Measurements from ENCODE around the gene SBF2.

SBF2 gene

DNA sequence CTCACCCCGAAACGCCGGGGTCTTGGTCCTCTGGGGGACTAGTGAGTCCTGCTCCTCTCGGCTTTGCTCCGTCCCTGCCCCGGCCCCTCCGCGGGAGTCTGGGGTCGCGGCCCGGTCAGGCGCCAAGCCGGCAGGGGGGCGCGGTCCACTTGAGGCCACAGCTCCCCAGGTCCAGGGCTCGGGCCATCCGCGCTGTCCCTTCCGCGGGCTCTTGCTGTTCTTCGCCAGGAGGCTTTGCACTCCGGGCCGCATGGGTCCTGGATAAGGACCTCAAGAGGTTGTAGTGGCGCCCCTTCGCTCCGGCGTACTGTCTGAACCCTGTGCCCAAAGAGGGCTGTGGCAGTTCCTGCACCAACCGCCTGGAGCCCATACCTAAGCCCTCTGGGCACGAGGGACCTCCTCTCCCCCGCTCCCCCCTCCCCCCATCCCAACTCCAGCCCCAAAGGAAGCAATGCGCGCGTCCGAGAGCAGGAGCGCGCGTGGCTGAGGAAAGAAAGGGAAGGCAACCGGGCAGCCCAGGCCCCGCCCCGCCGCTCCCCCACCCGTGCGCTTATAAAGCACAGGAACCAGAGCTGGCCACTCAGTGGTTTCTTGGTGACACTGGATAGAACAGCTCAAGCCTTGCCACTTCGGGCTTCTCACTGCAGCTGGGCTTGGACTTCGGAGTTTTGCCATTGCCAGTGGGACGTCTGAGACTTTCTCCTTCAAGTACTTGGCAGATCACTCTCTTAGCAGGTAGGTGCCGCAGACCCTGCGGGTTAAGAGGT lies 10.7 kb upstream of the SBF2 start, which contains the start of gene ADM:
TSS of gene ADM (plus strand) at position 579 of the 767 bp plus-strand sequence. CDS start 628 bp downstream, outside the sequence.
- peak within 1 kb of the TSS; percentile 98 for H3K4me3 ChIP-seq (ENCODE audit: low read length)
- H3K9ac ChIP-seq (ENCODE audit: low read length) = peak within 1 kb of the TSS; percentile 84
- peaks cover 36% of the 10 kb centered on the region for H3K27me3 ChIP-seq (ENCODE audit: control insufficient read depth, insufficient read depth, low read length)
- H3K9me3 ChIP-seq (ENCODE audit: control insufficient read depth, low read length) = no peaks in the 10 kb centered on the region
- peaks cover 61% of the 10 kb centered on the region for H3K4me1 ChIP-seq (ENCODE audit: control insufficient read depth, insufficient read depth, low read length)
- H3K36me3 ChIP-seq (ENCODE audit: control insufficient read depth, insufficient read depth, low read length) = no peaks in the 10 kb centered on the region

DNA sequence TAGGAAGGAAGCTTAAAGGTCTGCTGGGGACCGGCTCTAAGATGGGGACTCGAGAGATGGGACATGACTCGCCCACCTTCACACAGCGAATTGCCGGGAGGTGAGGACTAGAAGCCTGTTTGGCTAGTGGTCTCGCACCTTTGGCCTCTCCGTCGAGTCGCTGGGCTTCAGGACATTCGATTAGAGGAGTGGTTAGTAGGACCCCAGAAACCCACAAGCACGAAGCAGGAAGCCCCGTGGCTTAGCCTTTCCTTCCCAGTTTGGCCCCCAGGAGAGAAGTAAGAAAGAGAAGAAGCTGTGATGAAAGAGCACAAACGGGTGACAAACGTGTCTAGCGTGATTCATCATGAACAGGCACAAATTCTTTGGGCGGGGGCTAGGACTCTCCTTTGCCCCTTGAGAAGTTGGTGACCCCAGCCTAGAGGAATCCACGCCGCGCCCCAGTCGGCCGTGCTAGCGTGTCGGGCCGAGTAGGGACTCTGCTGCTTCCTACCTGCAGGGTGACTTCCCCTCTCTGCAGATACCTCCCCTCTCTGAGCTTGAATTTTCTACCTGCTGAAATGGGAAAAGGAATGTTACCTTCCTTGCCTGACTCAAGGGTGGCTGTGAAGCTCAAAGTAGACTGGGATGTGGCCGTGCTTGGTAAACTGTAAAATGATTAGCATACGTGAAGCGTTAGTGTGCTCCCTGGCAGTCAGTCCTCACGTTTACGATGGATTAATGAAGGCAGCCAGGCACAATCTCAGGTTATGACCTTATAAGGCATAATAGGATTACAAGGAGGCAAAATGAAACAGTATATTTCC lies 9.7 kb upstream of the SBF2 start:
- H3K36me3 ChIP-seq (ENCODE audit: control insufficient read depth, insufficient read depth, low read length) = no peaks in the 10 kb centered on the region
- peaks cover 36% of the 10 kb centered on the region for H3K27me3 ChIP-seq (ENCODE audit: control insufficient read depth, insufficient read depth, low read length)
- H3K4me1 ChIP-seq (ENCODE audit: control insufficient read depth, insufficient read depth, low read length) = peaks cover 52% of the 10 kb centered on the region
- H3K9me3 ChIP-seq (ENCODE audit: control insufficient read depth, low read length) = no peaks in the 10 kb centered on the region
- peak overlapping the region; percentile 98 for H3K4me3 ChIP-seq (ENCODE audit: low read length)
- peak overlapping the region; percentile 84 for H3K9ac ChIP-seq (ENCODE audit: low read length)

DNA sequence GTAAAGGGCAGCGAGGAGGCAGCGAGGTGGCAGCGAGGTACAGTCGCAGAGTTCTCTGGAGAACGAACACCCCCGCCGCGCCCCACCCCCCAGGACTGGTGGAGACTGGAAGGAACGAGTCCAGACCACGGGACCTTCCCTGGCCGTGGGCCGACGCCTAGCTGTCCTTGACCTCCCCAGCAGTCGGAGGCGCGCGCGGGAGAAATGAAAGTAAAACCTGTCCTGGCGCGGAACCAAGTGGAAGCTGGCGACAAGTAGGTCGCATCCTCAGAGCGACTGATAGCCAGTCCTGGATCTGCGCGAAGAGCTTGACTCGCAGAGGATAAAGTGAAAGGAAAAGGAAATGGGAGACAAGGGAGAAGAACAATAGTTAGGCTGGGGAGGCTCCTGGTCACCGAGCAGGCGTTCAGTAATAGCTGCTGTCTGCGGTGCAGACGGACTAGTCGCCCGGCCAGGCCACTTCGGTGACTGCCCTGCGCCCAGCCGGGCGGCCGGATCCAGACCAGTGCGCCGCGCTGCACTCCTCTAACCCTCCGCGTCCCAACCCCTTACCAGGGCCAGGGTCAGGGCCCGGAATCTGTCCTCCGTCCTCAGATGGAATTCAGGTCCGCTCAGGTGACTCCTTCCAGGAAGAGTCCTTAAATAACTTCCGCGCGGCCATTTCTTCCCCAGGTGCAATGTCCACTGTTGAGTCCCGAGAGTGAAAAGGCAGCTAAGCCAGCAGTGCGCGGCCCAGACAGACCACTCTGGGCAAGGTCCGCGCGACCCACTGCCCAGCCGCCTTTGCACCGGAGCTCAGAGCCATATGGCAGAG lies 8.9 kb upstream of the SBF2 start:
- Histone ChIP-seq H3K27me3 (ENCODE audit: control insufficient read depth, insufficient read depth, low read length) (peaks cover 29% of the 10 kb centered on the region), H3K4me3 (ENCODE audit: low read length) (peak overlapping the region; percentile 98), H3K36me3 (ENCODE audit: control insufficient read depth, insufficient read depth, low read length) (no peaks in the 10 kb centered on the region), H3K9ac (ENCODE audit: low read length) (peak overlapping the region; percentile 84), H3K9me3 (ENCODE audit: control insufficient read depth, low read length) (no peaks in the 10 kb centered on the region), H3K4me1 (ENCODE audit: control insufficient read depth, insufficient read depth, low read length) (peaks cover 45% of the 10 kb centered on the region)

DNA sequence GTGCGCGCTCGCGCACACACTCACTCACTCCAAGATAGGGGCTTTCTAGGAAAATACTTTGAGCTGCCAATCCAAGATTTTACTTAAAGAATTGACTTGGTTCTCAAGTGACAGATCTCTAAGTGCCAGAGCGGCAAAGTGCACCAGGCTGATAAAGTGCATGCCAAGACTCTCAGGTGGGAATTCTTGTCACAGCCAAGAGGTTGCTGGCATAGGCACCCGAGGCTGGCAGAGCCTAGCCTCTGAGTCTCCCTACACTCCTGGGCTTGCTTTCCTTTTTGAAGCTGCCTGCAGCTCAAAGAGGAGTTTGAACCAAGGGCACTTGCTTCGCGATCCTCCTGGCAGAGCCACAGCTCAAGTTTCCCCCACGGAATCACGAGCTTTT lies 8.3 kb upstream of the SBF2 start:
- H3K36me3 ChIP-seq (ENCODE audit: control insufficient read depth, insufficient read depth, low read length) = no peaks in the 10 kb centered on the region
- H3K27me3 ChIP-seq (ENCODE audit: control insufficient read depth, insufficient read depth, low read length) = peaks cover 25% of the 10 kb centered on the region
- H3K9ac ChIP-seq (ENCODE audit: low read length) = peak overlapping the region; percentile 84
- H3K4me1 ChIP-seq (ENCODE audit: control insufficient read depth, insufficient read depth, low read length) = peaks cover 41% of the 10 kb centered on the region
- H3K4me3 ChIP-seq (ENCODE audit: low read length) = peak overlapping the region; percentile 98
- no peaks in the 10 kb centered on the region for H3K9me3 ChIP-seq (ENCODE audit: control insufficient read depth, low read length)

DNA sequence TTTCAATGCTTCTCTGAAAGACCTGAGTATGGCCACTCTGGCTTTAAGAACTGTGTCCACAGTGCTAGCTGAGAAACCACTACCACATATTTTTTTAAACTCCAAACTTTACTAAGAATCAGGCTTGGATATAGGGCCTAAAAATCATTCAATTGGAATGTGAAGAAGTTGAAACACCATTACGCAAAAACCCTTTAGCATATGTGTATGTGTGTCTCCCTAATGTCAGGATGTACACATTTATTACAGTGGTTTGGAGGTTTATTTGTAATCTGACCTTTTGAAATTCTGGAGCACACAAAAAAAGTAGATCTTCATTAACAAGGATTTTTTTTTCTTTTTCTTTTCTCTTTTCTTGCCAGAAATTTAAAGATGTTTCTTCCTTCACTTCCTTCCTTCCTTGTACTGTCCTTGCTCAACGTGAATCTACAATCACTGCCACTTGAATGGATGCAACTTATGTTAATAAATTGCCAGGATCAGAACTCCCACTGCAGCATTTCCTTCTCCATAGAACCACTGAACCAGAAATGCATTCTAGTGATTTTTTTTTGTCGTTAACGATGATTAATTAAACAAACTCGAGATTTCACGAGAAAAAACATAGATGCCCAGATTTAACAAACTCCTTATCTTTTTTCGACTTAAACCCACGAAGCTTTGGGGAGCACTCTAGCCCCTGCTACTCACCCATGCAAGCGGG lies 7.8 kb upstream of the SBF2 start:
- Histone ChIP-seq H3K9me3 (ENCODE audit: control insufficient read depth, low read length) (no peaks in the 10 kb centered on the region), H3K36me3 (ENCODE audit: control insufficient read depth, insufficient read depth, low read length) (no peaks in the 10 kb centered on the region), H3K4me1 (ENCODE audit: control insufficient read depth, insufficient read depth, low read length) (peaks cover 37% of the 10 kb centered on the region), H3K4me3 (ENCODE audit: low read length) (peak overlapping the region; percentile 98), H3K27me3 (ENCODE audit: control insufficient read depth, insufficient read depth, low read length) (peaks cover 20% of the 10 kb centered on the region), H3K9ac (ENCODE audit: low read length) (peak overlapping the region; percentile 84)

DNA sequence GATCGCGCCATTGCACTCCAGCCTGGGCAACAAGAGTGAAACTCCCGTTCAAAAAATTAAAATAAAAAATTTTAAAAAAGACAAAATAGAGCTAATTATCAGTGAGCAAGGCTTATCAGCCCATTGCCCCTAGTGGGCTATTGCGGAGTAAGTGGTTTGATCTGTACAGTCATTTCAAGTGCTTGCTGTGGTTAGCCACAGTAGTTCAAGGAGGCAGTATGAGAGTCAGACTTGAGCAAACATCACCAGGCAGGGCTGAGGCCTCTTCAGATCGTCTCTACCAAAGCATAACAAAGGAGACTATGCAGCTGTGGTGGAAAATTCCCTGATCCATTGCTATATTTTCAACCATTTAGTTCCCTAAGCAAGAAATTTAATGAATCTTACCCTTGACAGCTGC lies 4.3 kb upstream of the SBF2 start:
- Histone ChIP-seq H3K4me1 (ENCODE audit: control insufficient read depth, insufficient read depth, low read length) (peaks cover 12% of the 10 kb centered on the region), H3K4me3 (ENCODE audit: low read length) (no peak overlapping the region), H3K27me3 (ENCODE audit: control insufficient read depth, insufficient read depth, low read length) (peaks cover 18% of the 10 kb centered on the region), H3K36me3 (ENCODE audit: control insufficient read depth, insufficient read depth, low read length) (no peaks in the 10 kb centered on the region), H3K9ac (ENCODE audit: low read length) (no peak overlapping the region), H3K9me3 (ENCODE audit: control insufficient read depth, low read length) (no peaks in the 10 kb centered on the region)

DNA sequence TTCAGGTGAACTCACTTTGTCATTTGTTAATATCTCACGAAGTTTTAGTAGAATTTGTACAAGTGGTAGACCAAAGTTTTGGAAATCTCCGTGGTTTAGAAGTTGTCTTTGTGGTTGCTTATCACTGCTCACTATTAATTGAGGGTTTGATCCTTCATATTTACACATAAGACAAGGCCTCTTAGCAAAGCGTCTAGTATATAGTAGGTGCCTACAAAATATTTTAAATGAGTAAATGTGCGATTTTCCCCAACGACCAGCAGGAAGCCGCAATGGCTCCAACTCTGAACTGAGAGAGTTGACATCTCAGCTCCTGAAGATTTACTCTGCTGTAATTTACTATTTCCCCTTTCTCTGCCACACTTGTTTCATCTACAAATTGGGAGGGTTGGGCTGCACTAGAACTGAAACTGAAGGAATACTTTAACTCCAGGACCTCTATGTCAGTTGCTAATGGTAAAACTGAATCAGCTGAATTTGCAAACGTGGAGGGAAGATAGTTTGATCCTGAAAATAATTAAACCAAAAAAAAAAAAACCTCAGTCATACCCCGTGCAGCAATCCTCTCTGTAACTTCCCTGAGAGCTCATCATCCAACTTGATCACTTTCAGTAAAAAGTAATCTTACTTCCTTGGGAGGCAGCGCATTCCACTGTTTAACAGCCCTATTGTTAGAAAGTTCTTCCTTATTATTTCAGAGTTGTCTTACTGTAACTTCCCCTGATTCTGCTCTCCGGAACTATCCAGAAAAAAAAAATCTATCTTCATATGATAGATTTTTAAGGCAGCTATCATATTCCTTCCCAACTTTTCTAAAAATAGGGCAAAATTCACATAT lies 1.3 kb upstream of the SBF2 start:
- H3K27me3 ChIP-seq (ENCODE audit: control insufficient read depth, insufficient read depth, low read length) = peaks cover 18% of the 10 kb centered on the region
- peaks cover 4% of the 10 kb centered on the region for H3K4me1 ChIP-seq (ENCODE audit: control insufficient read depth, insufficient read depth, low read length)
- H3K4me3 ChIP-seq (ENCODE audit: low read length) = no peak overlapping the region
- H3K9ac ChIP-seq (ENCODE audit: low read length) = peak overlapping the region; percentile 77
- no peaks in the 10 kb centered on the region for H3K36me3 ChIP-seq (ENCODE audit: control insufficient read depth, insufficient read depth, low read length)
- H3K9me3 ChIP-seq (ENCODE audit: control insufficient read depth, low read length) = no peaks in the 10 kb centered on the region

DNA sequence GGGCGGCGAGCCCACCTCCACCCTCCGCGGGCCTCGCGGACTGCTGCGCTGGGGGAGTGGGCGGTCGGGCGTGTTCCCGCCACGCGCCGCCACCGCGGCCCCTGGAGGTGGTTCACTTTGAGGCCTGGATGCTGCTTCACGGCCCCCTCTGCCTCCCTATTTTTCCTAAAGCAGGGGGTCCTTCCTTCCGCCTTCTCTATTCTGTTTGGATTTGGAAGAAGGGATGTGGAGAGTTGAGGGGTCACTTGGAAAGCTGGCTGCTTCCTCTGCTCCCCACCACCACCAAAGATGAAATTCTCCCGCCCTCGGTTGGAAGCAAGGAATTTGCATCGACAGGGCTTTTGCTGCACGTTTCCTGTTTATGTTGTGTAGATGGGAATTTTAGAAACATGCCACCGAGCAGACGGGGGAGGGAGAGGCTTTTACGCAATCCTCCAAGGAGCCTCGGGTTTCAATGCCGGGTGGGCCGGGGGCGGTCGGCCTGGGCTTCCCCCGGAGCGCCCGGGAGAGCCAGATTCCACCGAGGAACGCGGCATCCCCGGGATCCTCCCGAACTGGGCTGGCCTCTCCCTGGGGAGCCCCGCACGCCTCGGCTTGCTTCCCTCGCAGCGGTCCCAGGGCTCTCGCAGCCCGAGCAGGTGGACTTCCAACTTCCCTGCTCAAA lies 403 bp upstream of the SBF2 start:
- peak overlapping the region; percentile 54 for H3K4me3 ChIP-seq (ENCODE audit: low read length)
- no peaks in the 10 kb centered on the region for H3K36me3 ChIP-seq (ENCODE audit: control insufficient read depth, insufficient read depth, low read length)
- H3K27me3 ChIP-seq (ENCODE audit: control insufficient read depth, insufficient read depth, low read length) = peaks cover 18% of the 10 kb centered on the region
- H3K4me1 ChIP-seq (ENCODE audit: control insufficient read depth, insufficient read depth, low read length) = peaks cover 4% of the 10 kb centered on the region
- H3K9ac ChIP-seq (ENCODE audit: low read length) = peak overlapping the region; percentile 77
- H3K9me3 ChIP-seq (ENCODE audit: control insufficient read depth, low read length) = no peaks in the 10 kb centered on the region

DNA sequence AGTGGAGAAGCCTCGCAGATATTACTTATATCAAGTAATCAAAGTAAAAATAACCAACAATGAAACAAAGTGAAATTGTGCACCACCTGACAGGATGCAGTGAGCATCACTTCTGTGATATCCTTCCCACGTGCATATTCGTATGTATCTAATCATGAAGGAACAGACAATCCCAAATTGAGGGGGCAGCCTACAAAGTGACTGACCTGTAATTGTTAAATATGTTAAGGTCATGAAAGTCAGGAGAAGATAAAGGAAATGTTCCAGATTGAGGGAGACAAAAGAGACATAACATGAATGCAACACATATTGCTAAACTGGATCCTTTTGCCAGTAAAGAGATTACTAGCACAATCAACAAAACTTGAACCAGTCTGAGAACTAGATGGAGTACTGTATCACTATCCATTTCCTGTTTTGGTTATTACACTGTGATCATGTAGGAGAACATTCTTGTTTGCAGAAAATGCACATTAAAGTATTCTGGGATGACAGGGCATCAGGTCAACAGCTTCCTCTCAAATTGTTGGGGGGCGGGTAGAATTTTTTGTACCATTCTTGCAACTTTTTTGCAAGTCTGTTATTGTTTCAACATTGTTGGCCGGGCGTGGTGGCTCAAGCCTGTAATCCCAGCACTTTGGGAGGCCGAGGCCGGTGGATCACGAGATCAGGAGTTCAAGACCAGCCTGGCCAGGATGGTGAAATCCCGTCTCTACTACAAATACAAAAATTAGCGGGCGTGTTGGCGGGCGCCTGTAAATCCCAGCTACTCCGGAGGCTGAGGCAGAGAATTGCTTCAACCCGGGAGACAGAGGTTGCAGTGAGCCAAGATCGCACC lies 2.0 kb downstream of the SBF2 start:
- no peaks in the 10 kb centered on the region for H3K9me3 ChIP-seq (ENCODE audit: control insufficient read depth, low read length)
- no peak overlapping the region for H3K9ac ChIP-seq (ENCODE audit: low read length)
- no peaks in the 10 kb centered on the region for H3K36me3 ChIP-seq (ENCODE audit: control insufficient read depth, insufficient read depth, low read length)
- H3K4me3 ChIP-seq (ENCODE audit: low read length) = no peak overlapping the region
- peaks cover 18% of the 10 kb centered on the region for H3K27me3 ChIP-seq (ENCODE audit: control insufficient read depth, insufficient read depth, low read length)
- peaks cover 4% of the 10 kb centered on the region for H3K4me1 ChIP-seq (ENCODE audit: control insufficient read depth, insufficient read depth, low read length)
